HCT116 (cell line): ENCODE measurements around the gene AKR7A2. TPM values are rescaled to one million over a fixed set of nuclear protein-coding genes. Genes with fewer than 3 reads are reported as not detected.
"Not testable (repeated sequence)": the region's sequence is repeated elsewhere in the genome, so short reads cannot be mapped to it uniquely, and the experiment has no call there.

ENCODE experiments used
- ATAC-seq: fragments of 200-7000 bp; cut with Tn5 transposase; 2 replicates; pipeline ENCODE4 v1.9.1; 2020; ENCODE audit warnings: mild to moderate bottlenecking, moderate library complexity
- BruUV-seq: library from RNA; stranded (reverse); fragments of 400-500 nt; replicated peaks from 2 replicates; lab custom pipeline; 2021; lab: Mats Ljungman, UMichigan
- CTCF ChIA-PET: fragments of 300-600 bp; sonication (Branson Sonifier 250); formaldehyde crosslinking; loops from one replicate; lab custom pipeline; 2021; ENCODE audit warnings: antibody characterized with exemption; lab: Charles Lee
- POLR2A ChIA-PET: fragments of 300-600, 350-600 bp; sonication (Branson Sonifier 250); formaldehyde crosslinking; loops from one replicate; lab custom pipeline; 2021; ENCODE audit warnings: antibody characterized with exemption; lab: Charles Lee
- RAD21 ChIA-PET, 2 experiments: fragments of 300-600 bp; sonication (Branson Sonifier 250); formaldehyde crosslinking; loops; one replicate each; lab custom pipeline; 2023; ENCODE audit warnings: low total read pairs in 2 of 2; ENCODE audit not compliant: uncharacterized antibody in 2 of 2, unreplicated experiment in 2 of 2, low non-redundant PET in 1 of 2; lab: Charles Lee
- DNase-seq: peaks from one replicate; pipeline ENCODE4 v3.0.0-alpha.2; 2010; ENCODE audit warnings: low read depth, low spot score
- H2AFZ ChIP-seq: fragments of 200-600 bp; shearing (Covaris generic), sonication (generic); 2 replicates; pipeline ENCODE4 v1.6.1; 2017; ENCODE audit warnings: low read depth, mixed run types, mixed read lengths, antibody characterized with exemption, low read length; ENCODE audit not compliant: poor library complexity, severe bottlenecking
- H3K27ac ChIP-seq: 2 replicates; pipeline ENCODE4 v1.5.1; 2012; ENCODE audit warnings: low read depth, low read length
- H3K27me3 ChIP-seq: fragments of 200-600 bp; sonication (generic); 2 replicates; pipeline ENCODE4 v1.6.1; 2016; ENCODE audit warnings: mixed run types, low read length, mixed read lengths; ENCODE audit not compliant: insufficient read depth
- H3K36me3 ChIP-seq, 2 experiments: fragments of 200-500 bp in 1 of 2; fragments of 200-600 bp in 1 of 2; sonication (Bioruptor generic) in 1 of 2; sonication (generic) in 1 of 2; 2 replicates each; pipeline versions ENCODE4 v1.5.1 to v1.6.1; 2014 to 2016; ENCODE audit warnings: low read length in 2 of 2, inconsistent platforms in 1 of 2, mixed read lengths in 1 of 2, mixed run types in 1 of 2; ENCODE audit not compliant: insufficient read depth in 2 of 2, control insufficient read depth in 1 of 2
- H3K4me1 ChIP-seq, 2 experiments: fragments of 200-600 bp in 1 of 2; sonication (generic) in 1 of 2; 2 replicates each; pipeline versions ENCODE4 v1.5.1 to v1.6.1; 2012 to 2017; ENCODE audit warnings: low read length in 2 of 2, inconsistent platforms in 1 of 2, mild to moderate bottlenecking in 1 of 2, mixed read lengths in 1 of 2, mixed run types in 1 of 2, moderate library complexity in 1 of 2; ENCODE audit not compliant: insufficient read depth in 2 of 2, control insufficient read depth in 1 of 2
- H3K4me2 ChIP-seq: fragments of 200-600 bp; sonication (generic); 2 replicates; pipeline ENCODE4 v1.6.1; 2017; ENCODE audit warnings: mixed run types, low read length, mixed read lengths
- H3K4me3 ChIP-seq, 2 experiments: fragments of 200-600 bp in 1 of 2; sonication (generic) in 1 of 2; replicated peaks in 1 of 2; 2 replicates each; pipeline ENCODE4 v1.5.1; 2011 to 2016; ENCODE audit warnings: low read length in 2 of 2, control low read depth in 1 of 2, low read depth in 1 of 2, mild to moderate bottlenecking in 1 of 2, mixed read lengths in 1 of 2, mixed run types in 1 of 2
- H3K79me2 ChIP-seq: fragments of 200-600 bp; sonication (generic); 2 replicates; pipeline ENCODE4 v1.6.1; 2017; ENCODE audit warnings: mild to moderate bottlenecking, mixed run types, low read length, moderate library complexity, mixed read lengths; ENCODE audit not compliant: insufficient read depth
- H3K9ac ChIP-seq: fragments of 200-600 bp; sonication (generic); 2 replicates; pipeline ENCODE4 v1.6.1; 2016; ENCODE audit warnings: low read length, mixed read lengths
- H3K9me2 ChIP-seq: fragments of 200-600 bp; sonication (generic), shearing (Covaris generic); 2 replicates; pipeline ENCODE4 v1.6.1; 2017; ENCODE audit warnings: mixed run types, mild to moderate bottlenecking, moderate library complexity; ENCODE audit not compliant: insufficient read depth
- H3K9me3 ChIP-seq, 2 experiments: fragments of 200-500 bp in 1 of 2; fragments of 200-600 bp in 1 of 2; sonication (Bioruptor generic) in 1 of 2; sonication (generic) in 1 of 2; 2 replicates each; pipeline ENCODE4 v1.6.1; 2014 to 2017; ENCODE audit warnings: low read length in 2 of 2, mixed read lengths in 2 of 2, inconsistent platforms in 1 of 2, low read depth in 1 of 2, mild to moderate bottlenecking in 1 of 2, mixed run types in 1 of 2, moderate library complexity in 1 of 2; ENCODE audit not compliant: control insufficient read depth in 1 of 2, insufficient read depth in 1 of 2
- H4K20me1 ChIP-seq: fragments of 200-600 bp; sonication (generic), shearing (Covaris generic); 2 replicates; pipeline ENCODE4 v1.6.1; 2017; ENCODE audit warnings: mixed run types, mild to moderate bottlenecking, moderate library complexity; ENCODE audit not compliant: insufficient read depth
- EGR1 ChIP-seq: IDR thresholded peaks from 2 replicates; pipeline ENCODE4 v1.6.1; 2012; ENCODE audit warnings: low read depth
- RAD21 ChIP-seq: IDR thresholded peaks from 2 replicates; pipeline ENCODE4 v1.6.1; 2012; ENCODE audit warnings: low read depth, mild to moderate bottlenecking
- intact Hi-C: fragments of 100-400 bp; cut with micrococcal nuclease; formaldehyde crosslinking; loops from 2 replicates; pipeline ENCODE4 v1.10.0; 2022
- total RNA-seq: library from RNA; stranded (reverse); gene quantifications from one replicate; pipeline ENCODE4 v1.2.1, GENCODE V29; 2021; ENCODE audit not compliant: unreplicated experiment

AKR7A2 gene
- total RNA-seq, 1 experiment from 2014 or later = 90.8 TPM

- BruUV-seq = no TSS peak
- POLR2A ChIA-PET = no interaction called here
Measured at GRCh38 chr1:19272064-19272463, 39.9 kb downstream of the AKR7A2 start.

GRCh38 chr1:19270343-19270730 lies 41.6 kb downstream of the AKR7A2 start:
- RAD21 ChIA-PET, H4K20me1 ChIP-seq, ATAC-seq, POLR2A ChIA-PET, H3K36me3 ChIP-seq, H3K9ac ChIP-seq, H3K27ac ChIP-seq, DNase-seq, H3K4me1 ChIP-seq, intact Hi-C loops, H2AFZ ChIP-seq, BruUV-seq, H3K9me2 ChIP-seq, H3K27me3 ChIP-seq, H3K9me3 ChIP-seq, H3K79me2 ChIP-seq, H3K4me3 ChIP-seq, H3K4me2 ChIP-seq: not testable (repeated sequence)
- CTCF ChIA-PET = interaction anchor here (0.6 kb wide), 1 partner anchor 15 kb away, joined by 3 read pairs; no protein-coding TSS in a partner anchor

More at GRCh38 chr1:19272064-19272463, 39.9 kb downstream of the AKR7A2 start:
- no peaks in the 10 kb centered on the region for H3K79me2 ChIP-seq
- intact Hi-C loops = no loop called here
- ChIA-PET CTCF (no interaction called here), RAD21 (no interaction called here)
- no peak for ATAC-seq
- no peaks in the 10 kb centered on the region for H3K9me2 ChIP-seq
- H3K27me3 ChIP-seq = no peaks in the 10 kb centered on the region
- no peak for DNase-seq
- no peak overlapping the region for H2AFZ ChIP-seq
- H3K9ac ChIP-seq = no peak overlapping the region
- TF ChIP-seq RAD21 = no peak
- TF ChIP-seq EGR1 = no peak
- H3K4me3 ChIP-seq = no peak overlapping the region
- H3K4me2 ChIP-seq = no peak overlapping the region
- no peaks in the 10 kb centered on the region for H3K9me3 ChIP-seq
- no peaks in the 10 kb centered on the region for H3K36me3 ChIP-seq
- H4K20me1 ChIP-seq = no peaks in the 10 kb centered on the region
- no peak overlapping the region for H3K27ac ChIP-seq
- H3K4me1 ChIP-seq = no peaks in the 10 kb centered on the region

- H3K36me3 ChIP-seq, RAD21 ChIA-PET, H3K9me2 ChIP-seq, H3K9me3 ChIP-seq, H2AFZ ChIP-seq, H3K79me2 ChIP-seq, ATAC-seq, H3K4me1 ChIP-seq, H3K27me3 ChIP-seq, H3K4me2 ChIP-seq, POLR2A ChIA-PET, H4K20me1 ChIP-seq, H3K27ac ChIP-seq, DNase-seq, BruUV-seq, H3K9ac ChIP-seq, intact Hi-C loops, H3K4me3 ChIP-seq: not testable (repeated sequence)
- CTCF ChIA-PET = interaction anchor here (0.6 kb wide), 1 partner anchor 15 kb away, joined by 3 read pairs; no protein-coding TSS in a partner anchor
Measured at GRCh38 chr1:19269427-19270342, 42.3 kb downstream of the AKR7A2 start.
